C4-2B (cell line): ENCODE results near the gene EXOC7.

Experiments used
- ZFX ChIP-seq: fragments of 450-650 bp; IDR thresholded peaks from 2 replicates; pipeline ENCODE4 v1.6.1; 2017
- TF ChIP-seq, protein P1 (sequence below): fragments of 450-650 bp; conservative IDR thresholded peaks from 2 replicates; pipeline ENCODE4 v1.5.1; 2017; ENCODE audit warnings: mild to moderate bottlenecking

GRCh38 chr17:76139801-76140660 lies 36.4 kb upstream of the EXOC7 start:
- TF ChIP-seq, protein P1, sequence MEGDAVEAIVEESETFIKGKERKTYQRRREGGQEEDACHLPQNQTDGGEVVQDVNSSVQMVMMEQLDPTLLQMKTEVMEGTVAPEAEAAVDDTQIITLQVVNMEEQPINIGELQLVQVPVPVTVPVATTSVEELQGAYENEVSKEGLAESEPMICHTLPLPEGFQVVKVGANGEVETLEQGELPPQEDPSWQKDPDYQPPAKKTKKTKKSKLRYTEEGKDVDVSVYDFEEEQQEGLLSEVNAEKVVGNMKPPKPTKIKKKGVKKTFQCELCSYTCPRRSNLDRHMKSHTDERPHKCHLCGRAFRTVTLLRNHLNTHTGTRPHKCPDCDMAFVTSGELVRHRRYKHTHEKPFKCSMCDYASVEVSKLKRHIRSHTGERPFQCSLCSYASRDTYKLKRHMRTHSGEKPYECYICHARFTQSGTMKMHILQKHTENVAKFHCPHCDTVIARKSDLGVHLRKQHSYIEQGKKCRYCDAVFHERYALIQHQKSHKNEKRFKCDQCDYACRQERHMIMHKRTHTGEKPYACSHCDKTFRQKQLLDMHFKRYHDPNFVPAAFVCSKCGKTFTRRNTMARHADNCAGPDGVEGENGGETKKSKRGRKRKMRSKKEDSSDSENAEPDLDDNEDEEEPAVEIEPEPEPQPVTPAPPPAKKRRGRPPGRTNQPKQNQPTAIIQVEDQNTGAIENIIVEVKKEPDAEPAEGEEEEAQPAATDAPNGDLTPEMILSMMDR, result no peak
- TF ChIP-seq ZFX, result no peak
